NCI-H1105 (cell line): ENCODE results near the gene DNAJC15.
A peak's percentile ranks its signal among the peaks of the same experiment; 100 is the strongest.
"Not testable (repeated sequence)": the region's sequence is repeated elsewhere in the genome, so short reads cannot be mapped to it uniquely, and the experiment has no call there.

Source experiments
- DNase-seq: peaks from one replicate; lab custom pipeline; 2025; lab: John Stamatoyannopoulos, UW

Gene DNAJC15

GRCh38 chr13:43023289-43023963 lies at the start of gene DNAJC15:
TSS of gene DNAJC15 (plus strand) at chr13:43023586. CDS start at chr13:43023627, 41 bp downstream.
- DNase-seq = no peak

DNA sequence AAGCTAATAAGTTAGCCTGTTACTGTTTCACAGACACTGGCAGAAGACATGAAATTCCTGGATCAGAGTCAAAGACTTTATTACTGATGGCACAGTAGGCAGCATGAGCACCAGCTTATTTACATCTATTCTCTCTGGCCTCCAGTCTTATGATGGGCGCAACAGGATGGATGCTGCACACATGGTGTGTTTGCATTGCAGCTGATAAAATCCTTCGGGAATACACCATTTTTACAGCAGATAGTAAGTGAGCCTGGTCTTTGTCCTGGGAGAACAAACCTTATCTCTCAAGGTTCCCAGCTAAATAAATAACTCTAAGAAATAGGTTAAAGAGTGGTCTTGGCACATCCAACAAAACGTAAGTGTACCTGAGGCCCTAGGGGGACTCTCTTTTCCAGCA lies 47.3 kb upstream of the DNAJC15 start:
- no peak for DNase-seq

DNA sequence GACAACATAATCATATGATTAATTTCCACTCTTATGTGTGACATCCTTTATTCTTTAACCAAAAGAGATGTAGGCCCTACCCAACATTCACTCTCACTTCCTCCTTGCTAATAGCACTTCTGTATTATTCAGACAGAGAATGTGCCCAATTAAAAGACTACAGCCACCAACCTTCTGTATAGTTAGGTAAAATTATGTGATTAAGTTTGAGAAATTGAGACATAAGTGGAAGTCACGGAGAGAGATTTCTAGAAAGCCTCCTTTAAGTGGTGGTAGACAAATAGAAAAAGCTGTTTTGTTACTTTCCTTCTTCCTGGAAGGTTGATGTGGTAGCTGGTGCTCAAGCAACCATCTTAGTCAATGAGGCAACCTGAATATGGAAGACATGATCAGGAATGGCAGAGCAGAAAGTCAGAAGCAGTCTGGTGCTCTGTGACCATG lies 46.1 kb upstream of the DNAJC15 start:
- no peak for DNase-seq

DNA sequence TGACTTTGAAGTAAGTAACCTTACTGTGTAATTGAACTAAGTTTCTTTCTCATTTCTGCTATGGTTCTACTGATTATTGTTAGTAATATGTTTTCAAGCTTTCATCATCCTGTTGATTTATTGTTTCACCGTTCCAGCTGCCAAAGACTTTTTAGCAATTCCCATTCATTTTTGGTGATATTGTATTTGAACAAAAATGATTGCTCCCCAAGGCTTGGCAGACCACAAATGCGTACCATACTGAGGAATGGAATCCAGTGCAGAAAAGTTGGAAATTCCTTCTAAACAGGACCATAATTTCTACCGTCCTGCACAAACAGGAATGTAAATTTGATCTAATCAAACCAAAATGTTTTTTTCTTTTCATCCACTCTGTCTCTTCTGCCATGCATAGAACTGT lies 42.1 kb upstream of the DNAJC15 start:
- DNase-seq = no peak

- DNase-seq = no peak
These were observed 41.5 kb upstream of the DNAJC15 start for GRCh38 chr13:42981853-42982252.

- no peak for DNase-seq
These were observed 39.4 kb upstream of the DNAJC15 start for GRCh38 chr13:42984026-42984425.

GRCh38 chr13:42984691-42985090 lies 38.7 kb upstream of the DNAJC15 start:
- DNase-seq = no peak

GRCh38 chr13:42985312-42986175 lies 37.8 kb upstream of the DNAJC15 start:
- no peak for DNase-seq

DNA sequence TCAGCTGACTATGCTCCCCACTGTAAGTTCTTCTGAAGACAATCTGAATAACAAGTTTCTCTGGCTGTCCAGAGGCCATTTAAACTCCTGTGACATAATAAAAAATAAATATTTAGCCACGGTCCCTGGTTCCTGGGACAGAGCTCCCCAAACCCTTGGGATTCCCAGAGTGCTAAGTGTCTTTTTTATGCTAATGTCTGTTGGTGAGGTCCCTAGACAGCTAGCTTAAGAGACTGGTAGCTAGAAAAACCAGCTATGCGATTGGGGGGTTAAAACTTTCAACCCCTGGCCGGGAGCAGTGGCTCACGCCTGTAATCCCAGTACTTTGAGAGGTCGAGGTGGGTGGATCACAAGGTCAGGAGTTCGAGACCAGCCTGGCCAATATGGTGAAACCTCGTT lies 37.2 kb upstream of the DNAJC15 start:
- DNase-seq = no peak

- DNase-seq = peak; percentile 36
These were observed 32.8 kb upstream of the DNAJC15 start for GRCh38 chr13:42990291-42991232.

GRCh38 chr13:42991233-42991897 lies 32.0 kb upstream of the DNAJC15 start:
- not testable (repeated sequence) for DNase-seq

DNA sequence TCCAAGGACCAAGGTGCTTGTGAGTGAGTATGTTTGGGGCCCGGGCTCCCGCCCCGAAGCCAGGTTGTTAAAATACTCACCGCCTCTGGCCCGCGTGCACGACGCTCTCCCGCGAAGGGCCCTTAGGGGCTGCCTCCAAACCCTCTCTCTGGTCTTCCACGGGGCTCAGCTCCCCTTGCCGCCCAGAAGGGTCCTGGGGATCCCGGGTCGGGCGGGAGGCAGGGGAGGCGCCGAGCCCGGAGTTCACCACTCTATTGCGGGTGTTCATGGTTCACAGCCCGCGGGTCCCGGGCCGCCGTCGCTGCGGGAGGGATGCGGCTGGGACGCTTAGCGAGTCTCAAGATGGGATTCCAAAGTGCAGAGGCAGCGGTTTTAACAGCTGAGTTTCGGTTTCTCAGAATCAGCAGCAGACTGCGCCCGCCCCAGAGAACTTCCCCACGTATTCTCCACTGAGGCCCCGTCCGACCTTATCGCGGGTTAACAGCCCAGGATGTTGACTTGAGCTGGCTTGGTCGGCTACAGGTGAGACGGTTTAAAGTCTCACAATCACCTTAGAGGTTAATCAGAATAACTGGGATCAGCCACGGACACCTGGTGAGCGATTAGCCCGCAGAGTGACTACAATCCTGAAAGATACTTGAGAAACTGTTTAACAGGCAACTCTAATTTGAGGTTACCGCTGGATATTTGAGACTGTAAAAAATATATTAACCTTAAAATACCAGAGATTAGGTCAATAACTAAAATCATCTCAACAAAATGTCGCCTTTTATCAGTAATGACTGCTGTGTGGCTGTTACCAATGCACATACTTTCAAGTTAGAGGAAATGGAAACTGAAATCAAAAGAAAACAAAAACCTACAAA lies 31.3 kb upstream of the DNAJC15 start, which contains the start of gene EPSTI1:
TSS of gene EPSTI1 (minus strand) at position 344 of the 866 bp plus-strand sequence. CDS start at position 268, 76 bp downstream.
- no peak for DNase-seq

DNA sequence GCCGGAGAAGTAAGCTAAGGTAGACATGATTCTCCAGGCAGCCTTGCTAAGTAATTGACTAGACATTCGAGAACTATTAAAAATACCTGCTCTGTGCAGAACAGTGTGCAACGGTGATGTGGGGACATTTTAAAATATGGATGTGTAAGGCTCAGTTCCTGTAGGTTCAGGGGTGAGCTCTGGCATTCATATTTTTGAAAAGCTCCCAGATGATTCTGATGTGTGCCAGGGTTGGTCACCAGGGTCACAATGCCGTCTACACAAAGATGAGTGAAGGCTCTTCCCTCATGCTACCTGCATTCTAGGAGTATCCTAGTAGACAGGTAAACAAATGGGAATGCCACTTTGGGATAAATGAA lies 30.6 kb upstream of the DNAJC15 start:
- DNase-seq = no peak

GRCh38 chr13:42994878-42995277 lies 28.5 kb upstream of the DNAJC15 start:
- no peak for DNase-seq

DNA sequence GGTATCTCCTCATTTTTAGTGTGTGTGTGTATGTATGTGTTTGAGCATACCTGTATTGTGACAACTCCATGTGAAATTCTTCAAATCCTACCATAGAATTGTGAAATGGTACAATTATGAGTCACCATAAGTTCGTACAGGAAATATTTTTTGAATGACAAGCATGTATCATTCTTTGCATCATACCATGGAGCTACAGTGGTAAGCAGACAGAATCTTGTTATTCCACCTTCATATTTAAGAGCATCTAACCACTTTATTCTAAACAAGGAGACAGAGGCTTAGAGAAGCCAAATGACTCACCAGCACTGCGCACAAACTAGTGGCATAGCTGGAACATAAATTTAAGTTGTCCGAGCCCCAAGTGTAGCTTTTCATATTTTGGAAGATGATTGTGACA lies 26.8 kb upstream of the DNAJC15 start:
- DNase-seq = no peak

DNA sequence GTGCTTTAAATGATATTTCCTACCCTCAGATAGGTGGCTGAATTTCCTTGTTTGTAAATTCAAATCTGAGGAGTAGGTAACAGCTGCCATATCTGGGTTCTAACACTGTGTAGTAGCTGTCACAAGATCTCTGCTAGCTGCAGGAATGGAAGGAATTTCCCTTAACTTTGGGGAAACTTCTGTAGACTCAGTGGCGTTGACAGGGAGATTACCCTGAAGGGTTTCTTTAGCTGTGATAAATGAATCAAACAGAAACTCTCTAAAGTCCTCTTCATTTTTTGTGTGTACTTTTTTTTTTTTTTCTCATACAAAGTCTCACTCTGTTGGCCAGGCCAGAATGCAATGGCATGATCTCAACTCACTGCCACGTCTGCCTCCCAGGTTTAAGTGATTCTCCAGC lies 26.0 kb upstream of the DNAJC15 start:
- DNase-seq = no peak

GRCh38 chr13:42999491-42999890 lies 23.9 kb upstream of the DNAJC15 start:
- DNase-seq = no peak

- DNase-seq = no peak
These were observed 22.7 kb upstream of the DNAJC15 start for GRCh38 chr13:43000676-43001075.

GRCh38 chr13:43002021-43002420 lies 21.4 kb upstream of the DNAJC15 start:
- DNase-seq = no peak

GRCh38 chr13:43003010-43003409 lies 20.4 kb upstream of the DNAJC15 start:
- no peak for DNase-seq

DNA sequence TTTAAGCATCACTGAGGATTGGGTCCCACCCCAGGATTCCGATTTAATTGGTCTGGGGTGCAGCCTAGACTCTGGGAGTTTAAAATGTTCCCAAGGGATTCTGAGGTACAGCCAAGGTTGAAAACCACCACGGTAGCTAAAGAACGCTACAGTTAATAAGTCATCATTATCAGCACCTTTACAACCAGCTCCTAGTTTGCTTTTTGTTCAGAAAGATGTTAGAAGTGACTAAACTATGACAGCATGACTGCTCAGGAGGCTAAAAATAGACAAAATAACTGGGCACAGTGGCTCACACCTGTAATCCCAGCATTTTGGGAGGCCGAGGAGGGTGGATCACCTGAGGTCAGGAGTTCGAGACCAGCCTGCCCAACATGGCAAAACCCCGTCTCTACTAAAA lies 19.7 kb upstream of the DNAJC15 start:
- no peak for DNase-seq
